ENCODE measurements around the gene NIPAL4.
"Not testable (repeated sequence)": the region's sequence is repeated elsewhere in the genome, so short reads cannot be mapped to it uniquely, and the experiment has no call there.

NIPAL4 gene

DNA sequence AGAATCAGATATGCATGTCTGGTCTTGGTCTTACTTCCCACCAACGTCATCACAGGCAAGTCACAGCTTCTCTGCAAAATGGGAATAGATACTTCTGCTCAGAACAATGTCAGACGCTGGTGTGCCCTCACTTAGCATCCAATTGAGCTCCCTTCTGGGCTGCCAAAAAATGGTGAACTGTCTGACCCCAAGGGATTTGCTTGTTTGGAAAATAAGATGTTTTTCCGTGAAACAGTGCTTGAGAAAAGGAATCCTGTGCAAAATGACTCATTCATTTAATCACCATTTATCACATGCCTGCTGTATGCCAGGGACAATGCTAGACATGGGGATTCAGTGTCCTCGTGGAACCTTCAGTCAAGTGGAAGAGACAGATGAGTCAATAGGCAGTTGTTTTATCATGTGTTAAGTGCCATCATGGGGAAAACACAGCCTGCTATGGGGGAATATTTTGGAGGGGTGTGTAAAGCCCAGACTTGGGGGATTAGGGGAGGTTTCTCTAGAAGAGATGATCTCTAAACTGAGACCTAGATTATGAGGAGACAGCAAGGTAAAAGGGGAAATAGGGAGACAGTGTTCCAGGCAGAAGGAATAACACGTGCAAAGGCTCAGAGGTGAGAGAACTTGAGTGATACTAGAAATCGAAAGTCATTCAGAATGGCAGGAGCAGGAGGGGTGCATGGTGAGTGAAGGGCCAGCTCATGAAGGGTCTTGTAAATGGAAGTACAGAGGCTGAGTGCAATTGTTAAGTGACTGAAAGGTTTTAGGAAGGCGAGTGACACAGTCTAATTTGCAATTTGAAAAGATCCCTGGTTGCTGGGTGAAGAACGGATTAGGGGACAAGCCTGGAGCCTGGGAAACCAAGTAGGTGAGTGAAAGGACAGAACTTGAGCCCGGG is 3.9 kb downstream of the NIPAL4 start:
- peak; percentile 52 to 87 for DNase-seq

DNA sequence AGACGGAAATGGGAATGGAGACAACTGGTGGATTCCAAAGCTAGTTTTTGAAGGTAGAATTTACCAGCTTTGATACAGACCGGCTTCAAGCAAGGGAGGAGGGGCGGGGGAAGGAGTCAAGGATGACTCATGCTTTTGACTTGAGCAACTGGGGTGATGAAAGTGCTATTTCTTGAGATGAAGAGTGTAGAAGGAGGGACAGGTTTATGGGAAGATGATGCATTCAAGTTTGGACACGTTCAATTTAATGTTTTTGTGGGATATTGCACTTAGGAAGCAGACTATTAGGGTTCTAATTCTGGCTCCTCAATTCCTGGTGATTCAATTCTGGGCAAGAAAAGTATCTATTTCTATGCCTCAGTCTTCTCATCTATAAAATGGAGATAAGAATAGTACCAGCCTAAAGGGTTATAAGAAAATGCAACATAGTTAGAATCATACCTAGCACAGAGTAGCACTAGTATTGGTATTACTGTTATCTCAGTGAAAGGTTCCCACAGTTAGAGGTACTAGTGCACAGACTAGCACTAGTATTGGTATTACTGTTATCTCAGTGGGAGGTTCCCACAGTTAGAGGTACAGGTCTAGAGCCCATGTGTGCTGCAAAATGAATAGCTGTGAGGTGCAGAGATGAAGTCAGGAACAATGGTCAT is 4.6 kb downstream of the NIPAL4 start:
- peak; percentile 86 to 94 for DNase-seq

DNA sequence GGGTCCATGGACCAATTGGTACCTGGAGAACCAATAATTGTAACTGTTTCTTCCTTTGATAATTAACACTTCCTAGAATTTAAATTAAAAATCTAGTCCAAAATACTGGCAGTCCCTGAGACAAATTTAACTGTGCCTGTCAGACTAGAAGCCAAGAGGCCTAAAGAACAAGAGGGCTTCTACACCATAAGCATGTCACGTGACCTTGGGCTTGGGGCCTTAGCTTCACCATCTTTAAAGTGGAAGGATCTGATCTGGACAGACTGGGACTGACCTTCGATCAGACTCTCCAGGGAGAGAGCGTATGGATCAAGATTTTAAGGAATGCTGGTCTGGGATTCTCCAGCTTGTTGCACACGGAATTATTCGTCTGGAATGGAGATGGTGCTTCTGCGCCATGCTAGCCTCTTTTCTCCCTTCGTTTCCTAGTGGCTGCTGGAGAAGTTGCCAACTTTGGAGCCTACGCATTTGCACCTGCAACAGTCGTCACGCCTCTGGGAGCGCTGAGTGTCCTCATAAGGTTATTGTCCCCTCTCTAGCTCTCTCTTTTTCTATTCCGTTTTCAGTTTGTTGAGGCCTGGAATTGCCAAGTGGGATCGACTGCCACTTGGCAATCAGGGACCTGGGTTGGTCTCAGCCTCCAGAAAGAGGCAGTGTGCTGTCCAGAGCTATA is 8.4 kb downstream of the NIPAL4 start:
- no peak for DNase-seq

DNA sequence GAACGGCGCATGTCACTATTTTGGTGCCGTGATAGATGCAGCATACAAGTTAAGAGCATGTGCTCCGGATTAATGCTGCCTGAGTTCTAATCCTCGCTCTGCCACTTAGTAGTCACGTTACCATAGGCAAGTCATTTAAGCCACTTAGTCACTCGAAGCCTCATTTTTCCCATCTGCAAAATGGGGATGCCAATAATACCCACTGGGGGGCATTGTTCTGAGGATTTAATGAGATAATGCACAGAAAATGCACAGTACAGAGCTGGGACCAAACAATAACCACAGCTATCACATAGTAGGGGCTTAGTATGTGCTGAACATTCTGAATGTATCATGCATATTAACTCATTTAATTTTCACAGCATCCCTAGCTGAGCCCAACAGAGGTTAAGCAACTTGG is 9.1 kb downstream of the NIPAL4 start:
- no peak for DNase-seq

DNA sequence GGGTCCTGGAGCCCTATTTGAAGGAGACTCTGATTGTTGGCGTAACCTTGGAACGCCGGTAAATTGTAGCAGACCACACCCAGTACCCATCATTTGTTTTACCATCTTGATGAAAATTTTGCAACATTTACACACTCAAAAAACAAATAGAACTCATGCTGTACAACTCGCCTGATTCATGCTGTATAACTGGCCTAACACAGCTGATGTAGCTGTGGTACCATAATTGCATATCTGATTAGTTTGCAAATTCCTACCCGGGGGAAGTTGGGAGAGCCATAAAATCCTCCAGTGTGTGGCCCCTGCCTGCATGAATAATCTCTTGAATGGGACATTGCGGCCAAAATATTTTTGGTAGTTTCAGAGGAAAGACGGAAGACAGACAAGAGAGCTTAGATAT is 9.7 kb downstream of the NIPAL4 start:
- DNase-seq, result no peak

DNA sequence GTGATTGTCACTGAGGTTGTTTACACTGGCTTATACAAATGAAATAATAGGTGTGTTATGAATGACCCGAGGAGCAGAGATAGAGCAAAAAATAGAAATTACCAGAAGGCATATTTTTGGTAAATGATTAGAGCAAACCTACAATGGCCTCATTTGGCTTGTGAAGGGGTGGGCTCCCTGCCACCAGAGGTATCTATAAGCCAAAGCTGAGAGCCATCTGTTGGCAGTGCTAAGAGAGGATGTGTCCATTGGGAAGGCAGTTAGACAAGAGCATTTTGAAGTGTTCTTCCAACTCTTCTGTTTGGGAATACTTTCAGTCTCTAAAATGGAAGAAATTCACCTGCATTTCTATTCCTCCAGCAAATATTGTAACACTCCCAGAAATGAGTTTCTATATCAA is 10.6 kb downstream of the NIPAL4 start:
- DNase-seq, result no peak

DNA sequence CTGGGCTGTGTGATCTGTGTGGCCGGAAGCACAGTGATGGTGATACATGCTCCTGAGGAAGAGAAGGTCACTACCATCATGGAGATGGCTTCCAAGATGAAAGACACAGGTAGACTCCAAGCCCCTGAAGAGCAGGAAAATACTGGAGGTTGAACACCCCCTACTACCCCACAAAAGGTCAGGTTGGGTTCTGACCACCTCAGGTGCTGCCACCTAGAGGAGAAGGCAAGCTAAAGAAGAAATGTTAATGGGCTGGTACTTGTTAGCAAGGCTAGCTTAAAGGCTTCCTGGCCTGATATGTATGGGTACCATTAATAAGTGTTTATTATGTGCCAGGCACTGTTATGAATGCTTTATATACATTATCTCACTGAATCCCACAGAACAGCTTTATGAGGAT is 11.7 kb downstream of the NIPAL4 start:
- DNase-seq, result peak in 1 of 2 donors; percentile 39

DNA sequence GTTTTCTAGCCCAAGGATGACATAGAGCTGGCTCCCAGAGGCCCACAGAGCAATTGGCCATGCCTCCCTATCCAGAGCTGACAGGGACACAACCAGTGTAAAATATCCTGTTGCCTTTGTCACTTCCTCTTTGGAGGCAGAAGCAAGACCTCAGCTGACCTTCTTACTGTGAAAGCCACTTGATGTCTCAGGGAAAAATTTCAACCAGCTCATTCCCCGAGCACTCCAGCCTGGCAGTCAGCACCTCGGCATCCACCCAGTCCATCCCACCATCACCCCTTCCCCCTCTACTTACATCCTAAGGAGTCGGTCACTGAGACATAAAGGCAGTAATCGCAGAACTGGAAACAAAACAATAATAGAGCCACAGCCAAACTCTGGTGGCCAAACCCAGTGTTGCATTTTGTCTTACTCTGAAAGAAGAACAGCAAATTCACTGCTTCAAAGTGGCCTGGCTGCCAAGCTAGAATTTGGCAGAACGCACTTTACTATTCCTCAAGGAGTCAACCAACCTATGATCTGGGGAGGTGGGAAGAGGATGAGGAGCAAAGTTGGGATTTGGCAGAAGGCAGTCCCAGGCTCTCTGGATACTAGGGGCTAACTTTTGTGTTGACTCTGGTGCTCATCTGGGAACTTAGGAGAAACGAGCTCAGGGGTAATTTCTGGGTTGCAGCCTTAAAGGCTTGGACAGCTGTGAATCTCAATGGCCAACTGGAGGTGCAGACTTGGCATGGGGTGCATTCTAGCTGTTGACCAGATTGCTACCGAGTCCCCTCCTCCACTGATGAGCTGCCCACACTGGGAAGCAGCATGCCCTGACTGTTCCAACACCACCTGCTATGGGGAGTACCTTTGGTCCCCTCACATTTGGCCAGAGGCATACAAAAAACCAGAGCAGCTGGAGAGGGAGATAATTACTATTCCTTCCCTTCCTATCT is 13.6 kb downstream of the NIPAL4 start:
- peak; percentile 44 to 68 for DNase-seq

DNA sequence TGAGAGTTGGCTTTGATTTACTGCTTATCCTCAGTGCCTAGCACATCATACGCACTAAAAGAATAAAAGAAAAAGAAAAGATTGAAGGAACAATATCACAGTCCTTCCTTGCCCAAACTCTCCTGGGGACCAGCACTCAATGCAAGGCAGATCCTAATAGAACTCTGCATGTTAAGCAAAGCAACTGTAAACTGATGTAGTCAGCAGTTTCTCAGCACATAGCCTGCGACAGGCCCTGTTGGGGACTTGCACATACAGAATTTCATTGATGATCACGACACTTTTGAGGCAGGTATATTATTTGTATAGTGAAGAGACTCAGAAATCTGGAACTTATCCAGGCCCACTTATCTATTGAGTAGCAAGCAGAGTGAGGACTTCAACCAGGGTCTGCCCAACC is 15.4 kb downstream of the NIPAL4 start:
- DNase-seq, result no peak

DNA sequence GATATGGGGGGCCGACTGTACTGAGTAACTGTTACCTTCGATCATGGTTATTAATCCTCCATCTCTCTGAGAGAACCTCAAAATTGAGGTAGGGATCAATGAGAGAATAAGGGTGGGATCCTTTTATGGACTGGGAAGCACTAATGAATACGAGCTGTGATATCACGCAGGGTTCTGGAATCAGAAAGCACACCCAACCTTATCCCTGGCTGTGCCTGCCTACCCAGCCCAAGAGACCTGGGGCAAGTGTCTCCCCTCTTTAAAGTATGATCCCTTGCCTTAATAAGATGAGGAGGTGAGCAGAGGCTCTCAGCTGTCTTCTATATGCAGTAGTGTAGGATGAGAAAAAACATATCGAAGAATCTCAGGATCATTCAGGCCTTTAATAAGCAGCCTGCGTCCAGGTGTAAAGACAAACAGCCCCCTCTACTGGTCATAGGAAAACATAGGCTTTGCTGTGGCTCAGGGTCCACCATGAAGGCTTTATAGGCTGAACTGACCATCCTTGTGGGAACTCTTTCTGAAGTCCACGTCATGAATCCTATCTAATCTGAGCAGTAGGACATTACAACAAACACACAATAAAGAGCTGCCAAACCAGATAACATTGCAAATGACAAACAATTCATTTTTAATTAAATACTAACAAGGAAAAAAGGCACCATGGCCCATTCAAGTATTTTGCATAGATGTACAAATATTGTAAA is 16.8 kb downstream of the NIPAL4 start:
- peak; percentile 57 to 83 for DNase-seq

DNA sequence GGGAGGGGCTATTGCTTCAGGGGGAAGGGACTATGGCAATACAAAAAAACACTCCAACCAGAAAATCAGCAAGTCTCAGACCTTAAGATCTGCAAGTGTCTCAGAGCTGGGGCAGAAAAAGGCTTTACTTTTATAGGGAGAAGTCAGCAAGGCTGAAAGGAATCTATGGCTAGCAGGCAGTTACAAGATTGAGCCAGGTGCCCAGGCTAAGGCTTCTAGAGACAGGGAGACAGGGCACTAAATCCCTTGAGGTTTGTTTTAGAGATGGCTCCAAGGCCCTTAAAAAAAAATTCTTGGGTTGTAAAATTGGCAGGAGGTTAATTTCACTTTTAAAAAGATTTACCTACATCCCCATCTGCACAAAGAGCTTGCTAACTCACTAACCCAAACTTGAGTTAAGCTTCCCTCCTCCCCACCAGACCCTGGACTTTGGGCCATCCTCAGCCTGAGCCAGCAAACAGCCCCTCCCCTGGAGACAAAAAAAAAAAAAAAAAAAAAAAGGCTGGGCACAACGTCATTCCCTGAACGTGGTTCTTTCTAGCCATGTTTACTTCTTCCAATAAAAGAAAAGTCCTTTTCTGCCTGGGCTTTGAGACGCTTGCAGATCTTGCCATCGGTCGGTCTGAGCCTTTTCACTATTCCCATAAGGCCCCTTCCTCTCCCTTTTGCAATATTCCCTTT is 17.9 kb downstream of the NIPAL4 start:
- no peak for DNase-seq

DNA sequence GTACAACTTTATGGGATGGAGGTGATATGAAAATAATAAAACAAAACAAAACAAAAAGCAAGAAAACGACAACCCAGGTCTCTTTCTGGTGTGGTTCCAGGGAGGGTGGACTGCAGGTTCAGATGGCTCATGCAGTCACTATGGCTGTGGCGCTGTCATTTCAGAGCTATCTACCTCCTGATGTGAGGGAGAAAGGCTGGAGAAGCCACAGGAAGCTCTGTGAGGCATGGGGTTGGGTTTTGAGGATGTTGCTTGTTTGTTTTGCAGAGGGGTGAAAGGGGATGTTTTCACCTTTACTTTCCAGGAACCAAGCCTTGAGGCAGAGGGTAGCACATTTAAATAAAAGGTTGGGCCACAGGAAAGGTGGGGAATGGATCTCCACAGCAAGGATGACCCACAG is 18.7 kb downstream of the NIPAL4 start:
- no peak for DNase-seq

DNA sequence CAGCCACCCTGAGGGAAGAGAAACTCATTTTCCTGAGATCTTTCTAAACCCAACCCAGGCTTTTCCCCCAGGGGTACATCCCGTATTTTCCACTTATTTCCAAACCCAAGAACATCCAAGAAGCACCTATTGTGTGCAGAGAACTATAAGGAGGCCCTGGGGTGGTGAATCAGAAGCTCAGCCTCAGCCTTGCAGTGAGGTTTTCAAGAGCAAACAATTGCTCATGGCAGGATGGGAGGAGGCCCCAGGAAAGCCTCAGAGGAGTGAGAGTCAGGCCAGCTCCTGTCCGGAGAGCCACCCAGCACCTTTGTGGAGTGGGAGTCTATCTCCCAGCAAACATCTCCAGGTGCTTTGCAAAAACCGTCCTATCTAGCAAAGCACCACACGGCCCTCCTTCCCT is 19.2 kb downstream of the NIPAL4 start:
- no peak for DNase-seq

DNA sequence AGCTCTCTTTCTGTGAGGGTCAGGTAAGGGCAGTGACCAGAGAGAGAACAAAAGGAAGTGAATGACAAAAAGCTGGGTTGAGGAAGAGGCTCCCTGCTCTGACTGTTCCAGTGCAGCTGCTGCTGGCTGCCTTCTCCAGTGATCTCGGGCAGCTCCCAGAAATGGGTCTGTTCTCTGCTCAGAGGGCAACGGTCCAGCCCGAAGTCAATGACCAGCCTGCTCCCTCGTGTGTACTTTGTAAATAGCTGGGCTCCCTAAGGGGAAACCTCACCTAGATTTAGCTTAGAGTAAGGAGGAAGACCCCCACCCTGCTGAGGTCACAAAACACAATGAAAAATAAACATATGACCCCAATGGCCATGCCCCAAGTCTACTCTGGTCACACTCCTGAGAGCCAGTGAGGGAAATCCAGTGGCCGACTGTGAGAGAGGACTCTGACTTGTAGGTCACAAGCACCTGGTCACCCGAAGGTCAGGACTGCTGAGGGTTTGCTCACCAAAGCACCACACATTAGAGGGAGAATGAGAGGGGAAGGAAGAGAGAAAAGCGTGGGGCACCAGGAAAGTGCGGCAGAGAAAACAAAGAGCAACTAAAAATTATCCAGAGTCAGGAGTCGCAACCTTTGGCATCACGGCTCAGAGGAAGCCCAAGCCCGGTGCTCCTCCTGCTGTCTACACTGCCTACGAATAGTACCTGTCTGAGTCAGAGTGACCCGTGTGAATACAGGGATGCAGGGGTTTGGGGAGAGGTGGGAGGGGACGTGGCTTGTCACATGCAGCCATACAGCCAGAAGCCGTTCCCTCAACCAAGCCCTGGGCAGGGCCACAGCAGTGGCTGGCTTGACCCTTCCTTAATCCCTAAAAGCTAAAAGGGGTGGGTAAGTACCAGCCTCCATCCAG is 19.8 kb downstream of the NIPAL4 start:
- DNase-seq, result no peak

DNA sequence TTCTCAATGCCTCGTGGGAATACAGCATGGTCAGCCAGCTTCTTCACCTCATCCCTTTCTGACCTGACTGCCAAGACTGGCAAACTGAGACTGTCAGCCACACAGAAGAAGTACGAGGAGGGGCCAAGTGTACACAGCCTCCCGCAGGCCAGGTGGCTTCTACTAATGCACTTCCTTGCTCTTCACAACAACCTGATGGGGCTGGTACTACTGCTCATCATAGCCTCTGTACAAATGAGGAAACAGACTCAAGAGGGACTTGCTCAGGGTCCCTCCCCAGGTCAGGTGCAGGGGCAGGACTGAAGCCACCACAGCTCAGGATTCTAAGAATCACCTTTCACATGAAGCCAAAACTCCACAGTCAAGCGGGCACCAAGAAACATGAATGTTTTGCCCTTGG is 21.3 kb downstream of the NIPAL4 start:
- no peak for DNase-seq

DNA sequence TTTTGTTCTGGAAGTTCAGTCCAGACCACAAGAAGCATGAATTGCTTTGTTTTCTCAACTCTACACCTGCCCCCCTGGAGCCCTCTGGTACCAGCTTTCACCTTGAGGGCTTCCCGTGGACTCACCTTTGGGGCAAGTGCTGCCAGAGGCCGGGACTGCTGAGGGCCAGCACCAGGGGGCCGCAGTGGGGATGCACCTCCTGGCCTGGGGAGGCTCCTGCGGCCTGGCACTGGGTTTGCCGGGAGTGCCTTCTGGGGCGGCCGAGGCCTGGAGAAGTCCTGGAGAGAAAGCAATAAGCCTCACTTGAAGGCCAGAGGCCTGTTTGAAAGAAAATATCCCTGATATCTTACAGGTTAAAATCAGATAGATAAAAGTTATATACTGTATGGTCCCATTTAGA is 21.7 kb downstream of the NIPAL4 start:
- no peak for DNase-seq

DNA sequence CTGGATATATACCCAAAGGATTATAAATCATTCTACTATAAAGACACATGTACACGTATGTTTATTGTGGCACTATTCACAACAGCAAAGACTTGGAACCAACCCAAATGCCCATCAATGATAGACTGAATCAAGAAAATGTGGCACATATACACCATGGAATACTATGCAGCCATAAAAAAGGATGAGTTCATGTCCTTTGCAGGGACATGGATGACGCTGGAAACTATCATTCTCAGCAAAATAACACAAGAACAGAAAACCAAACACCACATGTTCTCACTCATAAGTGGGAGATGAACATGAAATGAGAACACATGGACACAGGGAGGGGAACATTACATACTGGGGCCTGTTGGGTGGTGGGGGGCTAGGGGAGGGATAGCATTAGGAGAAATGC is 22.7 kb downstream of the NIPAL4 start:
- DNase-seq, result not testable (repeated sequence)

DNA sequence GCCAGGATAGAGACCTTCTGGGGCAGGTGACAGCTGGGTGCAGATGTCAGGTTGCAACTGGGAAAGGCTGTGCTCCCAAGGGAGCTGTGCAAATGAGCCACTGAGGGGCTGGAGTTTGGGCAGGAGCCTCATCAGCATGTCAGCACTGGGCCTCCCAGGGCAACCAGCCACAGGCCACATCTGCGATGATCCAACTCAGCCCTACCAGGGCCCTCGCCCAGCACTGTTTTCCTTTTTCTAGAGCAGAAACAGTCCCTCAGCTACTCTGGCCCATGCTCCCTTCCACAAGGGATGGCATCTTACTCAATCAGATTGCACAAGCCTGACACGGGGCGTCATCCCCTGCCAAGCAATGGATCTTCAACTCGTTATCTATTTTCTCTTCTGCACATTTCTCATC is 24.8 kb downstream of the NIPAL4 start:
- peak; percentile 68 to 81 for DNase-seq

DNA sequence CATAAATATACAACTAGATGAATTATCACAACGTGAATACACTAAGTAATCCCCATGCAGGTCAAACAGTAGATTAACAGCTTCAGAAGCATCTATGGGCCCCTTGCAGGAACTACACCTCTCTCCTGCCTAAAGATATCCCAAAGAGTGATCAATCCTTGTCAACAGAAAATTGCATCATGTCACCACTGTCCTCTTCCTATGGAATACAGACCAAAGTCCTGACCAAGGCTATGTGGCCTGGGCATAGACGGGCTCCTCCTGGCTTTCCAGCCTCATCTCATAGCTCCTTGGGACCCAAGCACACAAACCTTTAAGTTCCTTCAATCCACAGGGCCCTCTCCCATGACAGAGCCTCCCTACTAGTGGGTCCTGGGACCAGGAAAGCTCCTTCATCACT is 25.3 kb downstream of the NIPAL4 start:
- no peak for DNase-seq

DNA sequence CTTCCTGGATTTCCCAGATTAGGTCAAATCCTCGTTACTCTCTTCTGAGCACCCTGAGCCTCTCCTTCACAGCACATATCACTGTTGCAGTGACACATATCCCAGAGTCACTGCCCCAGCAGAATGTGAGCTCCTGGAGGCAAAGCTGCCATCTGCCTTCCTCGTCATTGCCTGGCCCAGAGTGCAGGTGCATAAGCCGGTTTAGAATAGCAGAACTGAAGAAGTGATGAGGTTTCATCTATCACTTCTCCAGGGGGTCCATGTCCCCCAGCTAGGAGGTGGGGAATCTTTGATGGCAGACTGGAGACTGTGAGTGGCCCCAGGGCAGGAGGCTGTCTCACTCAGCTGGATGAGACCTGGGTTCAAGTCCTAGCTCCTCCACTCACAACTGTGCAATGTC is 25.8 kb downstream of the NIPAL4 start:
- no peak for DNase-seq

All from inflammatory macrophage treated with lipopolysaccharide for 1 hour (primary cell).